Adipose tissue (tissue), 3 donors: ENCODE data around the gene OLFML1. TPM values are rescaled to one million over a fixed set of nuclear protein-coding genes. Genes with fewer than 3 reads are reported as not detected.

ENCODE experiments used
- H3K27ac ChIP-seq: one replicate; pipeline ENCODE4 v1.5.1; 2013; ENCODE audit warnings: low read depth, low read length
- WGBS, 3 donors: extraction: QIAGEN DNeasy Blood & Tissue Kit; methylation state at CpG; one replicate each; pipeline ENCODE4 v1.1.7; 2013; 5-methylcytosine and 5-hydroxymethylcytosine counted together
- polyA plus RNA-seq, 3 donors: library from polyadenylated mRNA; stranded (reverse); fragments of 200-250 nt; gene quantifications; one replicate each; pipeline ENCODE4 v1.2.3, GENCODE V29; 2013
- donor health status: healthy with polysubstance abuse.
- donor health status: Bipolar disorder and iron deficiency.
- donor health status: healthy.

OLFML1 gene
- polyA plus RNA-seq, 3 donors, result 0.99 to 12.3 (median 4.7) TPM

GRCh38 chr11:7469351-7469865, 15.9 kb upstream of the OLFML1 start:
- no peak overlapping the region for H3K27ac ChIP-seq
- 88 to 92% (median 89%) methylated on average over 5 of the region's 5 CpGs for WGBS, 3 donors

- WGBS, 3 donors, result 85 to 91% (median 86%) methylated on average over 7 of the region's 7 CpGs
Observed at GRCh38 chr11:7471071-7471470, 14.2 kb upstream of the OLFML1 start.

GRCh38 chr11:7473717-7474116, 11.6 kb upstream of the OLFML1 start:
- no peak overlapping the region for H3K27ac ChIP-seq
- 31 to 80% (median 64%) methylated on average over 1 of the region's 1 CpG for WGBS, 3 donors

More at GRCh38 chr11:7471071-7471470, 14.2 kb upstream of the OLFML1 start:
- H3K27ac ChIP-seq, result no peak overlapping the region

- no peak overlapping the region for H3K27ac ChIP-seq
- 48 to 60% (median 58%) methylated on average over 2 of the region's 2 CpGs for WGBS, 3 donors
Observed at GRCh38 chr11:7480113-7480512, 5.2 kb upstream of the OLFML1 start.

- no peak overlapping the region for H3K27ac ChIP-seq
- WGBS, 3 donors, result 63 to 81% (median 65%) methylated on average over 3 of the region's 3 CpGs
Observed at GRCh38 chr11:7484131-7484530, 1.2 kb upstream of the OLFML1 start.

GRCh38 chr11:7484645-7485044, 661 bp upstream of the OLFML1 start:
- H3K27ac ChIP-seq, result no peak overlapping the region
- WGBS, 3 donors, result 58 to 76% (median 73%) methylated on average over 3 of the region's 3 CpGs

GRCh38 chr11:7486098-7486780, 933 bp downstream of the OLFML1 start:
- H3K27ac ChIP-seq, result no peak overlapping the region
- 48 to 57% (median 52%) methylated on average over 2 of the region's 2 CpGs for WGBS, 3 donors

- no peak overlapping the region for H3K27ac ChIP-seq
- 58 to 75% (median 60%) methylated on average over 6 of the region's 6 CpGs for WGBS, 3 donors
Observed at GRCh38 chr11:7486781-7487140, 1.5 kb downstream of the OLFML1 start.

- no peak overlapping the region for H3K27ac ChIP-seq
- WGBS, 3 donors, result 44 to 64% (median 48%) methylated on average over 2 of the region's 2 CpGs
Observed at GRCh38 chr11:7487360-7487759, 2.1 kb downstream of the OLFML1 start.

- WGBS, 3 donors, result 57 to 91% (median 88%) methylated on average over 1 of the region's 1 CpG
- H3K27ac ChIP-seq, result no peak overlapping the region
Observed at GRCh38 chr11:7488681-7489080, 3.4 kb downstream of the OLFML1 start.

- H3K27ac ChIP-seq, result no peak overlapping the region
Observed at GRCh38 chr11:7489376-7489775, 4.1 kb downstream of the OLFML1 start.

GRCh38 chr11:7490054-7490453, 4.7 kb downstream of the OLFML1 start:
- H3K27ac ChIP-seq, result no peak overlapping the region
- WGBS, 3 donors, result 67 to 91% (median 68%) methylated on average over 4 of the region's 4 CpGs

More at GRCh38 chr11:7489376-7489775, 4.1 kb downstream of the OLFML1 start:
- 81 to 91% (median 88%) methylated on average over 2 of the region's 2 CpGs for WGBS, 3 donors

GRCh38 chr11:7490535-7490934, 5.2 kb downstream of the OLFML1 start:
- no peak overlapping the region for H3K27ac ChIP-seq
- WGBS, 3 donors, result 72 to 94% (median 75%) methylated on average over 1 of the region's 1 CpG

- 40 to 78% (median 54%) methylated on average over 1 of the region's 1 CpG for WGBS, 3 donors
- H3K27ac ChIP-seq, result no peak overlapping the region
Observed at GRCh38 chr11:7492253-7492652, 6.9 kb downstream of the OLFML1 start.

GRCh38 chr11:7493670-7494069, 8.4 kb downstream of the OLFML1 start:
- H3K27ac ChIP-seq, result no peak overlapping the region
- 90 to 96% (median 90%) methylated on average over 2 of the region's 2 CpGs for WGBS, 3 donors

- 79 to 93% (median 88%) methylated on average over 5 of the region's 5 CpGs for WGBS, 3 donors
- no peak overlapping the region for H3K27ac ChIP-seq
Observed at GRCh38 chr11:7494086-7494745, 8.9 kb downstream of the OLFML1 start.

- H3K27ac ChIP-seq, result no peak overlapping the region
- WGBS, 3 donors, result 72 to 79% (median 75%) methylated on average over 4 of the region's 4 CpGs
Observed at GRCh38 chr11:7495882-7496551, 10.7 kb downstream of the OLFML1 start.

GRCh38 chr11:7498193-7498592, 12.9 kb downstream of the OLFML1 start:
- no peak overlapping the region for H3K27ac ChIP-seq
- 50 to 79% (median 56%) methylated on average over 4 of the region's 4 CpGs for WGBS, 3 donors

GRCh38 chr11:7499081-7499480, 13.8 kb downstream of the OLFML1 start:
- no peak overlapping the region for H3K27ac ChIP-seq
- 90 to 96% (median 95%) methylated on average over 1 of the region's 1 CpG for WGBS, 3 donors
